B cell (primary cell): ENCODE measurements around the gene CENPW. TPM values are rescaled to one million over a fixed set of nuclear protein-coding genes. Genes with fewer than 3 reads are reported as not detected.

ENCODE experiments used
- ATAC-seq: fragments of 200-7000 bp; cut with Tn5 transposase; one replicate; pipeline ENCODE4 v1.10.0; 2021; ENCODE audit warnings: low read depth, mild to moderate bottlenecking, moderate number of reproducible peaks, moderate library complexity
- CTCF ChIA-PET: fragments of 350-600 bp; sonication (Branson Sonifier 250); formaldehyde crosslinking; loops from one replicate; lab custom pipeline; 2021; ENCODE audit warnings: antibody characterized with exemption, inconsistent platforms; lab: Charles Lee
- POLR2A ChIA-PET: fragments of 350-600 bp; sonication (Branson Sonifier 250); formaldehyde crosslinking; loops from one replicate; lab custom pipeline; 2021; ENCODE audit warnings: antibody characterized with exemption; lab: Charles Lee
- DNase-seq: peaks from one replicate; pipeline ENCODE4 v3.0.0; 2013
- H2AFZ ChIP-seq: 2 replicates; pipeline ENCODE4 v1.6.1; 2012; ENCODE audit warnings: mild to moderate bottlenecking, low read depth, low read length; ENCODE audit not compliant: insufficient read depth, poor library complexity, severe bottlenecking
- H3K27ac ChIP-seq, 2 donors: 1 replicate in 1 of 2; 2 replicates in 1 of 2; pipeline ENCODE4 v1.5.1; 2012 to 2013; ENCODE audit warnings: low read length in 2 of 2, mild to moderate bottlenecking in 2 of 2, moderate library complexity in 1 of 2
- H3K27me3 ChIP-seq, 4 experiments: fragments of 200-600 bp in 1 of 4; sonication (generic) in 1 of 4; replicated peaks in 1 of 4; 1 replicate in 2 of 4; 2 replicates in 2 of 4; pipeline versions ENCODE4 v1.6.1 to v1.7.0; 2013 to 2016; ENCODE audit warnings: low read length in 3 of 4, mild to moderate bottlenecking in 2 of 4, mixed read lengths in 1 of 4, moderate library complexity in 1 of 4; ENCODE audit not compliant: insufficient read depth in 4 of 4, control insufficient read depth in 3 of 4; ENCODE audit errors: control extremely low read depth in 1 of 4
- H3K36me3 ChIP-seq, 2 experiments: replicated peaks in 1 of 2; 1 replicate in 1 of 2; 2 replicates in 1 of 2; pipeline versions ENCODE4 v1.6.1 to v1.7.1; 2013; ENCODE audit warnings: low read length in 1 of 2; ENCODE audit not compliant: insufficient read depth in 2 of 2, control insufficient read depth in 1 of 2; ENCODE audit errors: control extremely low read depth in 1 of 2, extremely low read depth in 1 of 2
- H3K4me1 ChIP-seq, 2 donors: fragments of 200-600 bp in 1 of 2; sonication (generic) in 1 of 2; 1 replicate in 1 of 2; 2 replicates in 1 of 2; pipeline versions ENCODE4 v1.5.1 to v1.6.1; 2013 to 2017; ENCODE audit warnings: low read length in 2 of 2; ENCODE audit not compliant: control insufficient read depth in 2 of 2, insufficient read depth in 2 of 2
- H3K4me2 ChIP-seq: replicated peaks from 2 replicates; pipeline ENCODE3; 2012; ENCODE audit warnings: mild to moderate bottlenecking, low read depth, low read length; ENCODE audit not compliant: poor library complexity, severe bottlenecking
- H3K4me3 ChIP-seq, 5 experiments: fragments of 200-600 bp in 1 of 5; sonication (generic) in 1 of 5; 1 replicate in 3 of 5; 2 replicates in 2 of 5; pipeline versions ENCODE4 v1.5.1 to v1.7.0; 2011 to 2016; ENCODE audit warnings: low read length in 4 of 5, mild to moderate bottlenecking in 4 of 5, low read depth in 2 of 5, control low read depth in 1 of 5, moderate library complexity in 1 of 5; ENCODE audit not compliant: insufficient read depth in 1 of 5; ENCODE audit errors: control extremely low read depth in 1 of 5, extremely low read depth in 1 of 5
- H3K79me2 ChIP-seq: fragments of 200-600 bp; sonication (generic); one replicate; pipeline ENCODE4 v1.6.0; 2016; ENCODE audit warnings: low read length; ENCODE audit not compliant: control insufficient read depth, insufficient read depth
- H3K9ac ChIP-seq: fragments of 200-600 bp; sonication (generic); 2 replicates; pipeline ENCODE4 v1.6.1; 2017; ENCODE audit warnings: mild to moderate bottlenecking, low read length, moderate library complexity
- H3K9me3 ChIP-seq, 3 donors: one replicate each; pipeline versions ENCODE4 v1.6.1 to v1.7.1; 2013; ENCODE audit warnings: low read length in 2 of 3; ENCODE audit not compliant: control insufficient read depth in 2 of 3, insufficient read depth in 1 of 3; ENCODE audit errors: control extremely low read depth in 1 of 3
- H4K20me1 ChIP-seq: 2 replicates; pipeline ENCODE4 v1.6.0; 2012; ENCODE audit warnings: mild to moderate bottlenecking, low read length; ENCODE audit not compliant: insufficient read depth, control insufficient read depth, poor library complexity, severe bottlenecking
- H3K27ac Mint-ChIP-seq: one replicate; pipeline ENCODE4 v1.8.0; 2021; ENCODE audit warnings: mixed read lengths
- H3K27me3 Mint-ChIP-seq: one replicate; pipeline ENCODE4 v1.8.0; 2021; ENCODE audit warnings: mixed read lengths
- H3K4me1 Mint-ChIP-seq: one replicate; pipeline ENCODE4 v1.8.0; 2021; ENCODE audit warnings: mixed read lengths
- H3K4me3 Mint-ChIP-seq: one replicate; pipeline ENCODE4 v1.8.0; 2021; ENCODE audit warnings: mixed read lengths
- H3K9me3 Mint-ChIP-seq: one replicate; pipeline ENCODE4 v1.8.0; 2022; ENCODE audit warnings: mixed read lengths; ENCODE audit not compliant: insufficient read depth
- EZH2 ChIP-seq: IDR thresholded peaks from 2 replicates; pipeline ENCODE4 v1.6.1; 2012; ENCODE audit warnings: borderline replicate concordance, low read depth, mild to moderate bottlenecking, moderate library complexity, low read length; ENCODE audit not compliant: insufficient read depth, poor library complexity, severe bottlenecking
- WGBS: methylation state at CpG from one replicate; pipeline ENCODE4 v1.1.5; 2013; ENCODE audit warnings: missing lambda C conversion rate; ENCODE audit not compliant: insufficient coverage; 5-methylcytosine and 5-hydroxymethylcytosine counted together
- intact Hi-C: fragments of 100-400 bp; cut with micrococcal nuclease; formaldehyde crosslinking; loops from one replicate; pipeline ENCODE4 v1.10.0; 2022
- polyA plus RNA-seq: library from polyadenylated mRNA; depleted of rRNA; stranded (reverse); fragments of >200 nt; gene quantifications from 2 replicates; pipeline ENCODE4 v1.2.3, GENCODE V29; 2012
- total RNA-seq, 2 donors: library from RNA; stranded (reverse); fragments of 120-200 nt in 1 of 2; gene quantifications; 1 replicate in 1 of 2; 2 replicates in 1 of 2; pipeline versions ENCODE4 v1.2.3 to v1.2.4, GENCODE V29; 2013 to 2022
- TF ChIP-seq, protein P1 (sequence below): fragments of 200-600 bp; IDR thresholded peaks from one replicate; pipeline ENCODE4 v1.8.0; 2022; ENCODE audit warnings: antibody characterized with exemption, mild to moderate bottlenecking

CENPW gene
- total and polyA plus RNA-seq, 2 donors (not counting 1 experiment from before 2014, with no cell fraction given) = 0.81 to 1.1 TPM

DNA sequence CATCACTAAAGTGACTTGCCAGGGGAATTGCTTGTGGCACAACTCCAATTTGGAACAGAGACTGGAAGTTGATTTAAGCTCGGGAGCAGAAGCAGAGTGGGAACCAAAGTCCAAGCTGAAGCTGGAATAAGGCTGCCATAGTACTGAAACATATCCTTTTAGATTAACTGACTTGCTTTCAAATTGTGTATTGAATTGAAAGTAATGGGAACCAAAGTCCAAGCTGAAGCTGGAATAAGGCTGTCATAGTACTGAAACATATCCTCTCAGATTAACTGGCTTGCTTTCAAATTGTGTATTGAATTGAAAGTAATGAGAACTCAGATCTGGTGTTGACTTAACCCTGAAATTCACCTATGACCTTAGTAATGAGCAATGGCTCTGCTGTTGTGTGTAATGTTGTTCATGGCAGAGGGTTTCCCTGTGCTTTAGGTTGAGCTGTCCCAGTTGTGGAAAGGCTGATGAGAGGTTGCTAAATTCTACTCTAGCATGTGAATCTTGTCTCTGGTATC is 40.2 kb downstream of the CENPW start:
- Histone ChIP-seq H3K9me3 (peaks cover 0 to 8% (median 0%) of the 10 kb centered on the region in 3 donors), H3K4me2 (no peak overlapping the region), H3K9ac (no peak overlapping the region), H3K4me3 (no peak overlapping the region), H3K27me3 (no peaks in the 10 kb centered on the region), H3K4me1 (no peaks in the 10 kb centered on the region), H3K79me2 (no peaks in the 10 kb centered on the region), H2AFZ (no peak overlapping the region), H3K36me3 (no peaks in the 10 kb centered on the region), H4K20me1 (no peaks in the 10 kb centered on the region), H3K27ac (no peak overlapping the region)
- Mint-ChIP-seq H3K27ac (no peak overlapping the region), H3K27me3 (no peaks in the 10 kb centered on the region), H3K9me3 (peaks cover 7% of the 10 kb centered on the region), H3K4me1 (no peaks in the 10 kb centered on the region), H3K4me3 (no peak overlapping the region)
- WGBS = no CpG with 5 or more reads among the region's 1 CpG
- intact Hi-C loops = no loop called here
- POLR2A ChIA-PET = no interaction called here
- TF ChIP-seq, protein P1, sequence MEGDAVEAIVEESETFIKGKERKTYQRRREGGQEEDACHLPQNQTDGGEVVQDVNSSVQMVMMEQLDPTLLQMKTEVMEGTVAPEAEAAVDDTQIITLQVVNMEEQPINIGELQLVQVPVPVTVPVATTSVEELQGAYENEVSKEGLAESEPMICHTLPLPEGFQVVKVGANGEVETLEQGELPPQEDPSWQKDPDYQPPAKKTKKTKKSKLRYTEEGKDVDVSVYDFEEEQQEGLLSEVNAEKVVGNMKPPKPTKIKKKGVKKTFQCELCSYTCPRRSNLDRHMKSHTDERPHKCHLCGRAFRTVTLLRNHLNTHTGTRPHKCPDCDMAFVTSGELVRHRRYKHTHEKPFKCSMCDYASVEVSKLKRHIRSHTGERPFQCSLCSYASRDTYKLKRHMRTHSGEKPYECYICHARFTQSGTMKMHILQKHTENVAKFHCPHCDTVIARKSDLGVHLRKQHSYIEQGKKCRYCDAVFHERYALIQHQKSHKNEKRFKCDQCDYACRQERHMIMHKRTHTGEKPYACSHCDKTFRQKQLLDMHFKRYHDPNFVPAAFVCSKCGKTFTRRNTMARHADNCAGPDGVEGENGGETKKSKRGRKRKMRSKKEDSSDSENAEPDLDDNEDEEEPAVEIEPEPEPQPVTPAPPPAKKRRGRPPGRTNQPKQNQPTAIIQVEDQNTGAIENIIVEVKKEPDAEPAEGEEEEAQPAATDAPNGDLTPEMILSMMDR = no peak
- TF ChIP-seq EZH2 = no peak
- ATAC-seq (no peak), DNase-seq (no peak)
- CTCF ChIA-PET = no interaction called here

DNA sequence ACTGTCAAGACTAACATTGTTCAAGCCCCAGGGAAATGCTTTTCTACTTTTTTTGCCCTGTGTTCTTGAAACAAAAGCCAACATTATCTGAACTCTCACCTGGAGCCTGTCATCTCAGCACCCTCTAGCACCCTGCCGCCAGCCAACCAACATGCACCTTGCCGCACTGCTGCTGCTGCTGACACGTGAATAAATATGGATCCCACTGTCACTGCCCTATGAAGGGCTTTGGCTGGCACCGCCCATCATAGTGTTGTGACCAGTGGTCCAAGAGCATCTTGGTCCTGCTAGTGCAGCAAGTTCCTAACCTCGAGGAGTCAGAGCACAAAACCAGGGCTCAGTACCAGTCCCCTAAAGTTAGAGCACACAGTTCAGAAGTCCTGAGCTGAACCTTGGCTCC is 41.6 kb downstream of the CENPW start:
- CTCF ChIA-PET = no interaction called here

More for the DNA sequence above, 41.6 kb downstream of the CENPW start:
- Histone ChIP-seq H3K4me2 (no peak overlapping the region), H3K79me2 (no peaks in the 10 kb centered on the region), H3K9ac (no peak overlapping the region), H4K20me1 (no peaks in the 10 kb centered on the region), H3K27ac (no peak overlapping the region), H3K27me3 (no peaks in the 10 kb centered on the region), H3K4me3 (no peak overlapping the region), H3K9me3 (peaks cover 0 to 8% (median 0%) of the 10 kb centered on the region in 3 donors), H3K36me3 (no peaks in the 10 kb centered on the region), H3K4me1 (no peaks in the 10 kb centered on the region), H2AFZ (no peak overlapping the region)
- peaks cover 7% of the 10 kb centered on the region for H3K9me3 Mint-ChIP-seq
- no peaks in the 10 kb centered on the region for H3K4me1 Mint-ChIP-seq
- H3K27ac Mint-ChIP-seq = no peak overlapping the region
- WGBS = 98% methylated on average over 5 of the region's 5 CpGs
- H3K27me3 Mint-ChIP-seq = no peaks in the 10 kb centered on the region
- intact Hi-C loops = no loop called here
- no peak for TF ChIP-seq EZH2
- TF ChIP-seq, protein P1 = no peak
- ATAC-seq (no peak), DNase-seq (no peak)
- no peak overlapping the region for H3K4me3 Mint-ChIP-seq
- POLR2A ChIA-PET = no interaction called here
